Measurements from ENCODE around the gene YY1. TPM values are rescaled to one million over a fixed set of nuclear protein-coding genes. Genes with fewer than 3 reads are reported as not detected.

Gene YY1
- total and polyA plus RNA-seq, 2 of the 8 experiments (the other 6 are each of a cell fraction or from before 2014, with no cell fraction given): 26.4 to 106 TPM

DNA sequence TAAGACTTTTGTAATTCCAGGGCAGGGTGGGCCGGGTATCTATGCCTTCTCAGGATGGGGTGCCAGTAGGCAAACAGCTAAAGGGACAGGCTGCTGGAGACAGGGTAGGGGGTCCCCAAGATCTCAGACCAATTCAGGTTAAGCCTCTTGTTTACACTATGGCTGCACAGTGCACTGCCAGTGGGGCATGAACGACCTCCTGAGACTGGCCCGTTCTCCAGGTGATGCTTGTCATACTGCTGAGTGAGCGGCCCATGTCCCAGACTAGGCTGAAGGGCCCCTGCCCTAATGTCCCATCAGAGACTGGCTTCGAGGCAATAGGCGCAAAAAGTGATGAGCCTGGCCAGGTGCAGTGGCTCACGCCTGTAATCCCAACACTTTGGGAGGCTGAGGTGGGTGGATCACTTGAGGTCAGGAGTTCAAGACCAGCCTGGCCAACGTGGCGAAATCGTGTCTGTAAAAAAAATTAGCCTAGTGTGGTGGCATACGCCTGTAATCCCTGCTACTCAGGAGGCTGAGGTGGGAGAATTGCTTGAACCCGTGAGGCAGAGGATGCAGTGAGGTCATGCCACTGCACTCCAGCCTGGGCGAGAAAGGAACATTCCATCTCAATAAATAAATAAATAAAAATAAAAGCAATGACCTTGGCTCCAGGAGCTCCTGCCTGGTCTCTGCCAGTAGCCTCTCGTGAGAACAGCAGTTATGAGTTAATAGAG, 54.7 kb downstream of the YY1 start:
- H3K23ac ChIP-seq (ENCODE audit: insufficient read length): no peak overlapping the region
- H4K20me1 ChIP-seq (replicated peaks in 1 of 2; ENCODE audit: control insufficient read depth in 1 of 2, insufficient read depth in 2 of 2, low read length in 2 of 2): peaks cover 25 to 52% of the 10 kb centered on the region in 2 experiments
- TF ChIP-seq, protein P1, sequence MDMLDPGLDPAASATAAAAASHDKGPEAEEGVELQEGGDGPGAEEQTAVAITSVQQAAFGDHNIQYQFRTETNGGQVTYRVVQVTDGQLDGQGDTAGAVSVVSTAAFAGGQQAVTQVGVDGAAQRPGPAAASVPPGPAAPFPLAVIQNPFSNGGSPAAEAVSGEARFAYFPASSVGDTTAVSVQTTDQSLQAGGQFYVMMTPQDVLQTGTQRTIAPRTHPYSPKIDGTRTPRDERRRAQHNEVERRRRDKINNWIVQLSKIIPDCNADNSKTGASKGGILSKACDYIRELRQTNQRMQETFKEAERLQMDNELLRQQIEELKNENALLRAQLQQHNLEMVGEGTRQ (IDR thresholded peaks at IDR 0.05; ENCODE audit: low read length): no peak
- TF ChIP-seq EZH2 (IDR thresholded peaks at IDR 0.05; ENCODE audit: low read depth, low read length, severe bottlenecking) (no peak), JUN (IDR thresholded peaks at IDR 0.05; ENCODE audit: low read depth, low read length) (no peak), RFX5 (IDR thresholded peaks at IDR 0.05; ENCODE audit: borderline replicate concordance, low read depth, low read length) (no peak), CHD1 (IDR thresholded peaks at IDR 0.05; ENCODE audit: low read depth, low read length) (no peak), SIRT6 (IDR thresholded peaks at IDR 0.05; ENCODE audit: low read length) (no peak), SIX5 (IDR thresholded peaks at IDR 0.05; ENCODE audit: low read depth, low read length) (no peak), CTBP2 (IDR thresholded peaks at IDR 0.05; ENCODE audit: borderline replicate concordance, insufficient read depth, insufficient read length, low read length) (no peak), KDM4A (IDR thresholded peaks at IDR 0.05; ENCODE audit: low read depth, low read length, severe bottlenecking) (no peak)
- TF ChIP-seq, protein P2, sequence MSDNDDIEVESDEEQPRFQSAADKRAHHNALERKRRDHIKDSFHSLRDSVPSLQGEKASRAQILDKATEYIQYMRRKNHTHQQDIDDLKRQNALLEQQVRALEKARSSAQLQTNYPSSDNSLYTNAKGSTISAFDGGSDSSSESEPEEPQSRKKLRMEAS (IDR thresholded peaks at IDR 0.05): no peak

More for the DNA sequence above, 54.7 kb downstream of the YY1 start:
- Histone ChIP-seq H3K14ac (ENCODE audit: insufficient read length) (no peak overlapping the region), H3K56ac (replicated peaks; ENCODE audit: insufficient read length, low read depth, low read length) (no peak overlapping the region), H2AK5ac (ENCODE audit: low read depth, low read length) (no peak overlapping the region), H3K4me1 (replicated peaks in 1 of 4; ENCODE audit: control insufficient read depth in 3 of 4, insufficient read depth in 4 of 4, low read length in 3 of 4) (peaks cover 0 to 2% (median 1%) of the 10 kb centered on the region in 4 experiments; a peak in 1 of 7 replicates), H2BK15ac (ENCODE audit: low read length) (no peak overlapping the region), H2BK120ac (replicated peaks; ENCODE audit: low read depth, low read length) (no peak overlapping the region), H3K18ac (ENCODE audit: extremely low read depth, low read length) (no peak overlapping the region), H3K4me2 (ENCODE audit: insufficient read depth in 1 of 2, low read depth in 2 of 2, low read length in 2 of 2) (no peak overlapping the region), H3K36me3 (ENCODE audit: control insufficient read depth in 2 of 4, insufficient read depth in 4 of 4, low read length in 3 of 4) (peaks cover 5 to 55% (median 25%) of the 10 kb centered on the region in 4 experiments; a peak in 7 of 8 replicates), H2BK12ac (ENCODE audit: low read depth, low read length) (no peak overlapping the region), H3K23me2 (ENCODE audit: low read depth, low read length) (no peaks in the 10 kb centered on the region), H4K5ac (ENCODE audit: insufficient read length, low read depth, low read length) (no peak overlapping the region), H3K27me3 (replicated peaks in 1 of 4; ENCODE audit: control insufficient read depth in 3 of 4, extremely low read depth in 1 of 4, insufficient read depth in 3 of 4, low read length in 3 of 4) (no peaks in the 10 kb centered on the region), H3K27ac (ENCODE audit: low read depth, low read length) (no peak overlapping the region), H3K79me2 (ENCODE audit: control insufficient read depth in 1 of 2, insufficient read depth in 2 of 2, low read length in 2 of 2) (peaks cover 0 to 8% of the 10 kb centered on the region in 2 experiments; a peak in 1 of 4 replicates), H4K91ac (replicated peaks; ENCODE audit: insufficient read length, low read length) (no peak overlapping the region), H3K9me3 (ENCODE audit: insufficient read depth in 2 of 2, low read depth in 1 of 2, low read length in 1 of 2) (no peaks in the 10 kb centered on the region), H3K4ac (replicated peaks; ENCODE audit: insufficient read length, low read depth, low read length) (no peak overlapping the region), H3K79me1 (ENCODE audit: low read depth, low read length) (no peaks in the 10 kb centered on the region; the same call in 1 of the 2 replicates), H3K9ac (replicated peaks in 1 of 4; ENCODE audit: extremely low read depth in 1 of 4, low read depth in 3 of 4, low read length in 3 of 4) (no peak overlapping the region), H2BK20ac (ENCODE audit: low read length) (no peak overlapping the region), H2BK5ac (ENCODE audit: low read depth, low read length) (no peak overlapping the region), H3K4me3 (ENCODE audit: extremely low read depth in 1 of 4, insufficient read depth in 2 of 4, low read depth in 3 of 4, low read length in 4 of 4) (no peak overlapping the region), H4K8ac (ENCODE audit: extremely low read depth, insufficient read depth, low read length) (no peak overlapping the region), H2AFZ (ENCODE audit: low read length) (no peak overlapping the region)
- 89% methylated on average over 14 of the region's 14 CpGs; no CpG with 5 or more reads in 1 of the 2 experiments for WGBS, 2 experiments (ENCODE audit: extremely low coverage in 1 of 2, insufficient coverage in 1 of 2, insufficient read length in 1 of 2, insufficient replicate concordance in 2 of 2, low coverage in 1 of 2, low lambda C conversion rate in 2 of 2, missing lambda C conversion rate in 1 of 2)
- DNase-seq (ENCODE audit: low read depth in 1 of 2, low spot score in 2 of 2) (no peak), FAIRE-seq (no peak)
- ChIA-PET CTCF (ENCODE audit: partially characterized antibody) (interaction anchor here (0.7 to 2.6 kb wide), 5 partner anchors 8 to 41 kb away, joined by 4 to 13 read pairs (median 4); no protein-coding TSS in a partner anchor), POLR2A (ENCODE audit: partially characterized antibody) (interaction anchor here (0.7 to 16.0 kb wide), 4 partner anchors 5 to 75 kb away, joined by 3 to 200 read pairs (median 102); partner anchors contain the start of gene SLC25A29)
